Spinal cord (tissue), 10 donors: ENCODE results near the gene MYH15. TPM values are rescaled to one million over a fixed set of nuclear protein-coding genes. Genes with fewer than 3 reads are reported as not detected.
A peak's percentile ranks its signal among the peaks of the same experiment; 100 is the strongest.

Source experiments
- DNase-seq, 6 donors: peaks; one replicate each; pipeline versions ENCODE4 v3.0.0 to v3.0.0-alpha.2; 2013 to 2015; ENCODE audit warnings: low spot score in 6 of 6, low read depth in 4 of 6
- H3K27ac ChIP-seq: one replicate; pipeline ENCODE4 v1.5.1; 2013; ENCODE audit warnings: low read depth, low read length, control low read depth
- H3K27me3 ChIP-seq: one replicate; pipeline ENCODE4 v1.6.1; 2013; ENCODE audit warnings: low read length; ENCODE audit not compliant: control insufficient read depth, insufficient read depth
- H3K36me3 ChIP-seq: one replicate; pipeline ENCODE4 v1.6.1; 2013; ENCODE audit warnings: low read length; ENCODE audit not compliant: control insufficient read depth, insufficient read depth
- H3K4me1 ChIP-seq: one replicate; pipeline ENCODE4 v1.6.1; 2013; ENCODE audit warnings: low read length; ENCODE audit not compliant: control insufficient read depth, insufficient read depth
- H3K4me3 ChIP-seq: one replicate; pipeline ENCODE4 v1.5.1; 2013; ENCODE audit warnings: low read depth, low read length, control low read depth
- H3K9me3 ChIP-seq: one replicate; pipeline ENCODE4 v1.6.1; 2013; ENCODE audit warnings: low read length; ENCODE audit not compliant: control insufficient read depth, insufficient read depth
- WGBS: methylation state at CpG from one replicate; pipeline ENCODE4 v1.1.5; 2013; ENCODE audit warnings: missing lambda C conversion rate; ENCODE audit not compliant: insufficient coverage; 5-methylcytosine and 5-hydroxymethylcytosine counted together
- polyA plus RNA-seq, 2 donors: library from polyadenylated mRNA; unstranded; fragments of 120-200 nt; gene quantifications; one replicate each; pipeline ENCODE4 v1.2.1, GENCODE V29; 2013; ENCODE audit not compliant: insufficient read length in 2 of 2
- total RNA-seq, 2 donors: library from RNA; depleted of rRNA in 1 of 2; stranded (reverse); fragments of 120-200 nt in 1 of 2; fragments of >200 nt in 1 of 2; gene quantifications; one replicate each; pipeline versions ENCODE4 v1.2.3 to v1.2.4, GENCODE V29; 2013 to 2014
- donor health status: healthy.

The MYH15 gene
- total and polyA plus RNA-seq, 4 donors = 0.35 to 1.2 (median 0.89) TPM

GRCh38 chr3:108512671-108513070, 2.3 kb upstream of the MYH15 start:
- H3K36me3 ChIP-seq = no peaks in the 10 kb centered on the region
- 82% methylated on average over 2 of the region's 2 CpGs for WGBS
- H3K27ac ChIP-seq = no peak overlapping the region
- H3K4me3 ChIP-seq = no peak overlapping the region
- DNase-seq = no peak
- no peaks in the 10 kb centered on the region for H3K9me3 ChIP-seq
- H3K27me3 ChIP-seq = no peaks in the 10 kb centered on the region
- H3K4me1 ChIP-seq = no peaks in the 10 kb centered on the region

GRCh38 chr3:108511490-108511889, 1.1 kb upstream of the MYH15 start:
- Histone ChIP-seq H3K27ac (no peak overlapping the region), H3K9me3 (no peaks in the 10 kb centered on the region), H3K4me3 (no peak overlapping the region), H3K36me3 (no peaks in the 10 kb centered on the region), H3K27me3 (no peaks in the 10 kb centered on the region), H3K4me1 (no peaks in the 10 kb centered on the region)
- no peak for DNase-seq

GRCh38 chr3:108511055-108511454, 659 bp upstream of the MYH15 start:
- no peak for DNase-seq
- no peaks in the 10 kb centered on the region for H3K9me3 ChIP-seq
- no peaks in the 10 kb centered on the region for H3K4me1 ChIP-seq
- H3K27me3 ChIP-seq = no peaks in the 10 kb centered on the region
- no peak overlapping the region for H3K27ac ChIP-seq
- H3K36me3 ChIP-seq = no peaks in the 10 kb centered on the region
- no peak overlapping the region for H3K4me3 ChIP-seq
- 90% methylated on average over 3 of the region's 4 CpGs for WGBS

- Histone ChIP-seq H3K36me3 (no peaks in the 10 kb centered on the region), H3K4me3 (no peak overlapping the region), H3K9me3 (no peaks in the 10 kb centered on the region), H3K27me3 (no peaks in the 10 kb centered on the region), H3K27ac (no peak overlapping the region), H3K4me1 (no peaks in the 10 kb centered on the region)
- DNase-seq = no peak
- WGBS = 88% methylated on average over 2 of the region's 2 CpGs
Measured at GRCh38 chr3:108509871-108510270, 525 bp downstream of the MYH15 start.

GRCh38 chr3:108509263-108509662, 1.1 kb downstream of the MYH15 start:
- H3K4me1 ChIP-seq = no peaks in the 10 kb centered on the region
- WGBS = no CpG with 5 or more reads among the region's 3 CpGs
- H3K27ac ChIP-seq = no peak overlapping the region

GRCh38 chr3:108507902-108508301, 2.5 kb downstream of the MYH15 start:
- no peaks in the 10 kb centered on the region for H3K27me3 ChIP-seq
- DNase-seq = no peak
- H3K9me3 ChIP-seq = no peaks in the 10 kb centered on the region
- H3K36me3 ChIP-seq = no peaks in the 10 kb centered on the region
- no peaks in the 10 kb centered on the region for H3K4me1 ChIP-seq
- H3K27ac ChIP-seq = no peak overlapping the region
- H3K4me3 ChIP-seq = no peak overlapping the region

More at GRCh38 chr3:108509263-108509662, 1.1 kb downstream of the MYH15 start:
- peak in 1 of 6 donors; percentile 67 for DNase-seq
- Histone ChIP-seq H3K4me3 (no peak overlapping the region), H3K36me3 (no peaks in the 10 kb centered on the region), H3K9me3 (no peaks in the 10 kb centered on the region), H3K27me3 (no peaks in the 10 kb centered on the region)

- Histone ChIP-seq H3K4me3 (no peak overlapping the region), H3K4me1 (no peaks in the 10 kb centered on the region), H3K36me3 (no peaks in the 10 kb centered on the region), H3K27ac (no peak overlapping the region), H3K27me3 (no peaks in the 10 kb centered on the region), H3K9me3 (no peaks in the 10 kb centered on the region)
- no CpG with 5 or more reads among the region's 1 CpG for WGBS
- peak in 1 of 6 donors; percentile 17 for DNase-seq
Measured at GRCh38 chr3:108505811-108506210, 4.6 kb downstream of the MYH15 start.

- no peaks in the 10 kb centered on the region for H3K27me3 ChIP-seq
- no peak overlapping the region for H3K4me3 ChIP-seq
- no peak for DNase-seq
- no peak overlapping the region for H3K27ac ChIP-seq
- no peaks in the 10 kb centered on the region for H3K4me1 ChIP-seq
- H3K36me3 ChIP-seq = no peaks in the 10 kb centered on the region
- H3K9me3 ChIP-seq = no peaks in the 10 kb centered on the region
Measured at GRCh38 chr3:108503722-108504121, 6.7 kb downstream of the MYH15 start.

GRCh38 chr3:108501535-108501934, 8.9 kb downstream of the MYH15 start:
- H3K4me1 ChIP-seq = no peaks in the 10 kb centered on the region
- no peak overlapping the region for H3K27ac ChIP-seq
- no peaks in the 10 kb centered on the region for H3K9me3 ChIP-seq
- H3K4me3 ChIP-seq = no peak overlapping the region
- no peaks in the 10 kb centered on the region for H3K27me3 ChIP-seq
- no peak for DNase-seq
- 94% methylated on average over 4 of the region's 5 CpGs for WGBS
- H3K36me3 ChIP-seq = no peaks in the 10 kb centered on the region

- no peak for DNase-seq
- Histone ChIP-seq H3K27me3 (no peaks in the 10 kb centered on the region), H3K4me1 (no peaks in the 10 kb centered on the region), H3K27ac (no peak overlapping the region), H3K9me3 (no peaks in the 10 kb centered on the region), H3K36me3 (no peaks in the 10 kb centered on the region), H3K4me3 (no peak overlapping the region)
- WGBS = 88% methylated on average over 1 of the region's 1 CpG
Measured at GRCh38 chr3:108500728-108501127, 9.7 kb downstream of the MYH15 start.
